GM12873 (cell line): ENCODE results near the gene EDNRB.

Source experiments
- CTCF ChIP-seq: IDR thresholded peaks from 2 replicates; pipeline ENCODE4 v1.5.1; 2012; ENCODE audit warnings: low read depth, mild to moderate bottlenecking, moderate library complexity, low read length, control low read depth; ENCODE audit not compliant: insufficient read depth; ENCODE audit errors: missing control alignments

EDNRB gene

GRCh38 chr13:77925616-77926015 lies 7.0 kb upstream of the EDNRB start:
- no peak for TF ChIP-seq CTCF

GRCh38 chr13:77919921-77920294 lies 1.3 kb upstream of the EDNRB start:
- no peak for TF ChIP-seq CTCF

GRCh38 chr13:77919246-77919920 lies 752 bp upstream of the EDNRB start:
- TF ChIP-seq CTCF = no peak

- no peak for TF ChIP-seq CTCF
Observed at GRCh38 chr13:77916488-77916887, 2.1 kb downstream of the EDNRB start.

GRCh38 chr13:77915686-77916085 lies 2.9 kb downstream of the EDNRB start:
- no peak for TF ChIP-seq CTCF

- TF ChIP-seq CTCF = no peak
Observed at GRCh38 chr13:77913003-77913402, 5.6 kb downstream of the EDNRB start.

GRCh38 chr13:77911751-77912150 lies 6.9 kb downstream of the EDNRB start:
- no peak for TF ChIP-seq CTCF

GRCh38 chr13:77909827-77910226 lies 8.8 kb downstream of the EDNRB start:
- TF ChIP-seq CTCF = no peak
